ENCODE data around the gene HTR1D. TPM values are rescaled to one million over a fixed set of nuclear protein-coding genes. Genes with fewer than 3 reads are reported as not detected.

HTR1D gene
- total RNA-seq, 1 experiment from 2014 or later = 3.5 TPM

- Histone ChIP-seq H3K36me3 (ENCODE audit: control insufficient read depth in 1 of 2, insufficient read depth in 2 of 2, low read length in 2 of 2) (no peaks in the 10 kb centered on the region), H3K9ac (ENCODE audit: low read length) (peak overlapping the region; percentile 54; the same call in 1 of the 2 replicates), H3K4me2 (ENCODE audit: low read length) (peak overlapping the region; percentile 64), H4K20me1 (ENCODE audit: insufficient read depth) (no peaks in the 10 kb centered on the region), H3K9me3 (ENCODE audit: control insufficient read depth in 1 of 2, insufficient read depth in 1 of 2, low read depth in 1 of 2, low read length in 2 of 2) (no peaks in the 10 kb centered on the region), H3K27ac (ENCODE audit: low read depth, low read length) (no peak overlapping the region), H3K9me2 (ENCODE audit: insufficient read depth) (no peaks in the 10 kb centered on the region), H3K4me3 (replicated peaks in 1 of 2; ENCODE audit: low read depth in 1 of 2, low read length in 2 of 2) (no peak overlapping the region), H2AFZ (ENCODE audit: low read depth, low read length, poor library complexity, severe bottlenecking) (no peak overlapping the region), H3K27me3 (ENCODE audit: insufficient read depth, low read length) (no peaks in the 10 kb centered on the region), H3K4me1 (ENCODE audit: control insufficient read depth in 1 of 2, insufficient read depth in 2 of 2, low read length in 2 of 2) (peaks cover 17 to 27% of the 10 kb centered on the region in 2 experiments), H3K79me2 (ENCODE audit: insufficient read depth, low read length) (no peaks in the 10 kb centered on the region)
- intact Hi-C loops (cut with micrococcal nuclease) = no loop called here
- ATAC-seq = no peak
- CTCF ChIA-PET = interaction anchor here (0.7 to 7.3 kb wide), 2 partner anchors 88 to 89 kb away, joined by 4 to 158 read pairs; no protein-coding TSS in a partner anchor
- TF ChIP-seq EGR1 (IDR thresholded peaks at IDR 0.05; ENCODE audit: low read depth) (no peak), POLR2A (IDR thresholded peaks at IDR 0.05; ENCODE audit: borderline replicate concordance, extremely low read depth, insufficient read depth, insufficient read length) (no peak), CBX3 (IDR thresholded peaks at IDR 0.05; ENCODE audit: low read depth) (no peak), CEBPB (IDR thresholded peaks at IDR 0.05; ENCODE audit: low read depth) (no peak), EZH2 (IDR thresholded peaks at IDR 0.05) (no peak), ZFX (IDR thresholded peaks at IDR 0.05) (no peak), POLR2AphosphoS5 (IDR thresholded peaks at IDR 0.05; ENCODE audit: low read depth, low read length) (no peak)
- POLR2A ChIA-PET = no interaction called here
- RAD21 ChIA-PET (ENCODE audit: low non-redundant PET in 1 of 2, low total read pairs in 2 of 2, uncharacterized antibody in 2 of 2, unreplicated experiment in 2 of 2) = no interaction called here
- BruUV-seq (replicated peaks) = no TSS peak
- no peak for DNase-seq (ENCODE audit: low read depth, low spot score)
Measured at GRCh38 chr1:23187637-23188036, 29.7 kb downstream of the HTR1D start.

DNA sequence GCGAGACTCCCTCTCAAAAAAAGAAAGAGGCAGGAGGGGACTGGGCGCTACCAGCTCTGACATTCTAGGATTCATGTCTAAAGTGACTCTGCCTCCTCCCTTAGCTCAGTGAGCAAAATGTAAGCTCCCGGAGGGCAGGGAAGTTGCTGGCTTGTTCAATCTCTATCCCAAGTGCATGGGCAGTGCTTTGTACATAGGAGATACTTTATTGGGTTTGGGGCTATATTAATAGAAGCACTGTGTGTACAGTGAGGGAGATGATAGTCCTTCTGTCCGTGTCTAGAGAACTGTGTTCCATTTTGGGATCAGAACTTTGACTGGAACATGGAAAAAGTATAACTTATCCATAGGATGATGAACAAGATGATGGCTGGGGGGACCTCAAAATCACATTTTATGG lies 31.9 kb downstream of the HTR1D start:
- Histone ChIP-seq H3K27ac (ENCODE audit: low read depth, low read length) (no peak overlapping the region), H3K4me3 (replicated peaks in 1 of 2; ENCODE audit: low read depth in 1 of 2, low read length in 2 of 2) (no peak overlapping the region), H3K36me3 (ENCODE audit: control insufficient read depth in 1 of 2, insufficient read depth in 2 of 2, low read length in 2 of 2) (no peaks in the 10 kb centered on the region), H3K4me2 (ENCODE audit: low read length) (no peak overlapping the region), H3K79me2 (ENCODE audit: insufficient read depth, low read length) (no peaks in the 10 kb centered on the region), H3K27me3 (ENCODE audit: insufficient read depth, low read length) (no peaks in the 10 kb centered on the region), H3K4me1 (ENCODE audit: control insufficient read depth in 1 of 2, insufficient read depth in 2 of 2, low read length in 2 of 2) (peaks cover 17 to 27% of the 10 kb centered on the region in 2 experiments), H3K9ac (ENCODE audit: low read length) (no peak overlapping the region), H3K9me2 (ENCODE audit: insufficient read depth) (no peaks in the 10 kb centered on the region), H4K20me1 (ENCODE audit: insufficient read depth) (no peaks in the 10 kb centered on the region), H3K9me3 (ENCODE audit: control insufficient read depth in 1 of 2, insufficient read depth in 1 of 2, low read depth in 1 of 2, low read length in 2 of 2) (no peaks in the 10 kb centered on the region), H2AFZ (ENCODE audit: low read depth, low read length, poor library complexity, severe bottlenecking) (no peak overlapping the region)
- TF ChIP-seq CEBPB (IDR thresholded peaks at IDR 0.05; ENCODE audit: low read depth) (no peak), ATF3 (IDR thresholded peaks at IDR 0.05) (no peak), POLR2A (IDR thresholded peaks at IDR 0.05; ENCODE audit: borderline replicate concordance, extremely low read depth, insufficient read depth, insufficient read length) (no peak), EGR1 (IDR thresholded peaks at IDR 0.05; ENCODE audit: low read depth) (no peak), JUND (IDR thresholded peaks at IDR 0.05) (no peak), YY1 (IDR thresholded peaks at IDR 0.05; ENCODE audit: extremely low read depth, insufficient replicate concordance, low read depth, low read length) (no peak), EZH2phosphoT487 (IDR thresholded peaks at IDR 0.05; ENCODE audit: borderline replicate concordance) (no peak)
- DNase-seq (ENCODE audit: low read depth, low spot score) (no peak), ATAC-seq (no peak)
- RAD21 ChIA-PET (ENCODE audit: low non-redundant PET in 1 of 2, low total read pairs in 2 of 2, uncharacterized antibody in 2 of 2, unreplicated experiment in 2 of 2) = interaction anchor here (0.9 to 3.3 kb wide), 9 partner anchors 75 to 210 kb away, joined by 3 to 26 read pairs (median 4); no protein-coding TSS in a partner anchor
- CTCF ChIA-PET = interaction anchor here (0.6 to 7.3 kb wide), 26 partner anchors 9 to 354 kb away, joined by 3 to 158 read pairs (median 4); partner anchors contain the start of genes HTR1D and LUZP1
- intact Hi-C loops (cut with micrococcal nuclease) = no loop called here
- POLR2A ChIA-PET = interaction anchor here (1.7 kb wide), 1 partner anchor 86 kb away, joined by 9 read pairs; no protein-coding TSS in a partner anchor
- BruUV-seq (replicated peaks) = no TSS peak
